Fibroblast of the conjunctiva (primary cell): ENCODE measurements around the gene CT47A7.
"Not testable (repeated sequence)": the region's sequence is repeated elsewhere in the genome, so short reads cannot be mapped to it uniquely, and the experiment has no call there.

Source experiments
- DNase-seq: peaks from one replicate; pipeline ENCODE4 v3.0.0-alpha.2; 2010; ENCODE audit warnings: low read depth

Gene CT47A7

GRCh38 chrX:120956500-120956899, at the start of gene CT47A7:
TSS of gene CT47A7 (minus strand) at chrX:120956600. CDS start at chrX:120956345, 255 bp downstream.
- DNase-seq, result not testable (repeated sequence)

- peak; percentile 8 for DNase-seq
Observed at GRCh38 chrX:121000589-121000988, 44.2 kb upstream of the CT47A7 start.

GRCh38 chrX:120999413-120999812, 43.0 kb upstream of the CT47A7 start:
- DNase-seq, result no peak

- not testable (repeated sequence) for DNase-seq
Observed at GRCh38 chrX:120985660-120986059, 29.3 kb upstream of the CT47A7 start, which contains the start of gene CT47A1. TSS of gene CT47A1 (minus strand) at chrX:120985760. CDS start at chrX:120985529, 231 bp downstream.
